HG03108 (cell line): ENCODE measurements around the gene HIPK2.

Experiments used
- ATAC-seq: cut with Tn5 transposase; IDR thresholded peaks from one replicate; pipeline ENCODE4 v1.9.1; 2021; ENCODE audit warnings: moderate library complexity; ENCODE audit not compliant: unreplicated experiment

Gene HIPK2

DNA sequence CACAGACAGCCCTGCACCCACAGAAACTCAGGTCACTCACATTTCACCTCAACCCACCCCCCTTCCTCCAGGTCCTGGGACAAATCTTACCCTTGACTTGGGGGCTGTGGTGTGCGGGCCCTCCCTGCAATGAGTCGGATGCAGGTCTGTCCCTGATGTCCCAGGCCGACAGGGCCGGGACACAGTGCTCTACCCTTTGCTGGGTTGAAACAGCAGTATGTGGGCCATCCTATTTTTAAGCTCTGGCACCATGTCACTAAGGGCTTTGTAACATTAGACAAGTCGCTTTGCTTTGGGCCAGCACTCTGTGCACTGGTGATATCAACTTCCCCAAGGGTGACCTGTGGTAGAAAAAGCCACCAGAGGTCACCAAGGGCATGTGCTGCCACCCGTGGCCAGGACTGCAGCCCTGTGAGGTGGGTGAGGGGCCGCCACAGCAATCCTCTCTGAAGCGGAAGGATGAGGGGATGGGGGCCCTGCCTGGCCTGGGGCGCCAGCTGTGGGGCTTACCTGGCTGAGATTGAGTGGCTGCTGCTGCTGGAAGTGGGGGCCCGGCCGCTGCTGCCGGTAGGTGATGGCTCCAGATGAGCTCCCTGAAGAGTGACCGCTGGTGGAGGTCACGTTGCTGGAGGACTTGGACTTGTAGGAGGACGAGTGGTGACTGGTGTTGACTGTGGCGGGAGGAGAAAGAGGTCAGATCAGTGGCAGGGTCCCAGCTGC lies 203.0 kb downstream of the HIPK2 start:
- no peak for ATAC-seq

- no peak for ATAC-seq
Observed at GRCh38 chr7:139573871-139574270, 203.9 kb downstream of the HIPK2 start.

- ATAC-seq: no peak
Observed at GRCh38 chr7:139572704-139573385, 205.0 kb downstream of the HIPK2 start.

DNA sequence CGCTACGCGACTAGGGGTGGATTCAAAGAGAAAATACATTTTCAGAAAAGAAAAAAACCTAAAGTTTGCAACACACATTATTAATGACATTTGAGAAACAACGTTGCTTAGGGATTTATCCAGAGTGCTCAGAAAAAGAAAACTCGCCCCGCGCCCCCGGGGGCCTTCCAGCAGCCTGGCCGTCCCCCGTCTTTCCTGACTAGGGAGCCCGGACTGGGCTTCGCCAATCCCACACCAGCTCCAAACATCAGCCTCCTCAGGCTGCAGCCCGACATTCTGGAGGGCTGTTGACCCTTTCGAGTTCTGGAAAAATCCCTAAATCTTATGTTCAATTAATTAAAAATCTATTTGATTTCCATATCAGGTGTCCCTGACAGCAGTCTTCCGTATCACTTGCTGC lies 205.7 kb downstream of the HIPK2 start:
- no peak for ATAC-seq

DNA sequence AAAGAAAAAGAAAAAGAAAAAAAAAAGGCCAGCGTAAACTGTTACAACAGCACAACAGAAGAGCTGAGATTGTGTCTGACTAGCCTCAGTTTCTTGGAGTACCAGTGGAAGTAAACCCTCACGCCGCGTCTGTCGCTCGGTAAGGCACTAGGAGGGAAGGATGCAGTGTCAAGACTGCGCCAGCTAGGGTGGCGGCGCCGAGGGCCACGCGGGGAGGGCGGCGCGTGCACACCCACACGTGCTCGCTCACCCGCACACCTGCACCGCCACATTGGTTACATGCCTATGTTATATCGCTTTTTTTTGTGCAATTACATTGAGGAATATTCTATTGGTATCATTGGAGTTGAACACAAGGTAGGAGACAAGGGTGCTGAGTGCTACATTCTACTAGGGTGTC lies 206.1 kb downstream of the HIPK2 start:
- ATAC-seq: no peak

GRCh38 chr7:139571190-139571589 lies 206.6 kb downstream of the HIPK2 start:
- no peak for ATAC-seq

DNA sequence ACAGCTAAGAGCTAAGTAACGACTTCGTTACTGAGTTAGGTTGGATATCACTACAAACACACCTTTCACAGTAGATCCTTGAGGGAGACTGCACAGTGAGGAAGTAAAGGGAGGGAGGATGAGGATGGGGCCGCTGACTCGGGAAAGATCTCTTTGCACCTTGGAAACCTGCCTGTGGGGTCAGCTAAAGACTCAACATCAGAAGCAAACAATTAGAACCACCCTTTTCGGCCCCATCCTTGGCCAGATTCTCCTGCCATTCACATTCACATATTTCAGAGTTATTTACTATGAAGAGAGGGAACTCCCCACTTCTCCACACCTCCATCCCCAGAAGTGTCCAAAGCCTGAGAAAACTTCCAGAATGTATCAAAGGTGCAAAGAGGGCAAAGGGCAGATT lies 207.2 kb downstream of the HIPK2 start:
- ATAC-seq: no peak

- no peak for ATAC-seq
Observed at GRCh38 chr7:139570119-139570518, 207.7 kb downstream of the HIPK2 start.

DNA sequence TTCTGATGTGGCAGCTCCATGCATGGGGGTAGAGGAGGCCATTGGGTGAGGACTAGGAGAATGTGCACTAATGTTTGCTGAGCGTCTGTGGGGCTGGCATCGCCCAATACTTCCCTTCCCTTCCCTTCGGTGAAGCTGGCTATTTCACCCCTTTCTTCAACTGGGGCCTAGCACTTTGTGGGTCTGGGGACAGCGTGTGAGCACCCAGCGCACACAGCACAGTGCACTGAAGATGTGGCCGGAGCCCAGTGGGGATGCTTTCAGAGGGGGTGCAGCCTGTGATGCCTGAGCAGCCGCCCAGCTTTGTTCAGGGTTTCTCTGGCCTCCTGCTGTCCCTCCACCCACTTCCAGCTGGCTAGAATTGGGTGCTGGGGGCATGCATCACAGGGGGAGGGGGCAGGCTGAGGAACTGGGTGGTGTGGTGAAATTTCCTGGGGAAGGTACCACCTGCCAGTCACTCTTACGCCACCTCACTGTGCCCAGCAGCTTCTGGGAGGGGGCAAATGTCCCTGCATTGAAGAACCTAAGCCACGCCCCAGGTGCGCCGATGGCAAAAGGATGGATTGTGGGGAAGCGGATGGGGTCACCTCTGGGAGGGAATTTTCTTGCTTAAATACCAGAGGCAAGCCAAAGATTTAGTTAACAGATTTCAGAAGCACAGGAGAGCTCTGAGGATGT lies 208.8 kb downstream of the HIPK2 start:
- ATAC-seq: no peak

GRCh38 chr7:139568346-139568675 lies 209.5 kb downstream of the HIPK2 start:
- no peak for ATAC-seq

- ATAC-seq: no peak
Observed at GRCh38 chr7:139567647-139568345, 210.0 kb downstream of the HIPK2 start.

- no peak for ATAC-seq
Observed at GRCh38 chr7:139566736-139567646, 210.8 kb downstream of the HIPK2 start.

DNA sequence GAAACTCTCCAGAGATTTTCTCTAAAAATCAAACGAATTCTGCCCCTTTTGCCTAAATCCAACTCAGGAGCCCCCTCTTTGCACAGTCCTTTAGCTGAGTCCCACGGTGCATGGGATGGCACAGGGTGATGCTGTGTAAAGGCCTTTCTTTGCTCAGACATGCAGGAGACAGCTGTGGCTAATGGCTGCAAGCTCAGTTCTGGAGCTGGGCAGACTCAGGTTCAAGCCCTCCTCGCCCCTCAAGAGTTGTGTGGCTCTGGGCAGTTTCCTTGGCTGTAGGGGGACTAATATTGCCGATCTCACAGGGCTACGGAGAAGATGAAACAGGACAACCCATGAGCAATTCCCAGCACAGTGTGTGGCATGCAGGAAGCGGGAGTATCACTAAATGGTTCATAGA lies 211.7 kb downstream of the HIPK2 start:
- ATAC-seq: no peak

GRCh38 chr7:139563856-139564255 lies 213.9 kb downstream of the HIPK2 start:
- no peak for ATAC-seq

- no peak for ATAC-seq
Observed at GRCh38 chr7:139562961-139563565, 214.7 kb downstream of the HIPK2 start.

GRCh38 chr7:139562491-139562890 lies 215.3 kb downstream of the HIPK2 start:
- no peak for ATAC-seq

DNA sequence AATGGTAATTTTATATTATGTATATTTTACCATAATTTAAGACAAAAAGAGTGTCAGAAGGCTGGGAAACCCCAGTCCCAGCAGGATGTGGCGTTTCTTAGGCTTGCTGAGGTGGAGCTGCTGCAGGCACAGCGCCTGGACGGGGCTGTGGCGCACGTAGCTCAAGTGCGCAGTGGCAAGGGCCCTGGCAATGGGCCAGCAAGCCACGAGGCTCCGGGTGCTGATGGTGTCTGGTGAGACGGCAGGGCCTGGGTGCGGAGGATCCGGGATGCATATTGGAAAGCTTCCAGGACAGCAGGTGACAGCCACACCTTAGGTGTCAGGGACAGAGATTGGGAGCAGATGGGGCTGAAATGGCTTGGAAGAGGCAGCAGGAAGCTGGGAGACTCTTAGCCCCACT lies 217.1 kb downstream of the HIPK2 start:
- no peak for ATAC-seq

DNA sequence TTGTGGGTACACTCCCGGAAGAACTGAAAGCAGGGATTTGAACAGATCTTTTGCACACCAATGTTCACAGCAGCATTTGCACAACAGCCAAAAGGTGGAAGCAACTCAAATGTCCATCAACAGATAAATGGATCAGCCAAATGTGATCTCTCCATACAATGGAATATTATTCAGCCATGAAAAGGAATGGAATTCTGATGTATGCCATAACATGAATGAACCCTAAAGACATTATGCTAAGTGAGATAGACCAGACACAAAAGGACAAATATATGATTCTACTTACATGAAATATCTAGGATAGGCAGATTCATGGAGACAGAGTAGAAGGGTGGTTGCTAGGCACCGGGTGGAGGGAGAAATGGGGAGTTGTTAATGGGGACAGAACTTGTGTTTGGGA lies 217.6 kb downstream of the HIPK2 start:
- ATAC-seq: no peak

GRCh38 chr7:139559364-139560105 lies 218.3 kb downstream of the HIPK2 start:
- ATAC-seq: no peak
